Measurements from ENCODE around the gene FKBP14. TPM values are rescaled to one million over a fixed set of nuclear protein-coding genes. Genes with fewer than 3 reads are reported as not detected.
A peak's percentile ranks its signal among the peaks of the same experiment; 100 is the strongest.

FKBP14 gene
- polyA plus RNA-seq, 1 of the 3 experiments (the other 2 are of a cell fraction), result 15.7 TPM

- TF ChIP-seq MAX (IDR thresholded peaks at IDR 0.05; ENCODE audit: low read depth) (peak; percentile 88), RFX5 (IDR thresholded peaks at IDR 0.05; ENCODE audit: low read length) (no peak)
Measured at GRCh38 chr7:29987811-29988317, 38.6 kb downstream of the FKBP14 start (continued).

- Histone ChIP-seq H3K36me3 (replicated peaks in 1 of 2; ENCODE audit: control insufficient read depth in 1 of 2, insufficient read depth in 2 of 2, low read length in 1 of 2) (peaks cover 0 to 3% of the 10 kb centered on the region in 2 experiments), H2AFZ (ENCODE audit: low read depth) (peak overlapping the region; percentile 79), H3K9ac (peak overlapping the region; percentile 33; the same call in 1 of the 2 replicates), H3K79me2 (ENCODE audit: insufficient read depth) (peaks cover 80% of the 10 kb centered on the region), H3K27me3 (ENCODE audit: insufficient read depth) (no peaks in the 10 kb centered on the region), H3K27ac (ENCODE audit: low read depth in 2 of 2, low read length in 1 of 2) (peak overlapping the region; percentile 88 to 90; a peak in 3 of 4 replicates), H3F3A (replicated peaks; ENCODE audit: insufficient read depth) (peaks cover 29% of the 10 kb centered on the region), H3K9me3 (no peaks in the 10 kb centered on the region), H3K9me2 (no peaks in the 10 kb centered on the region), H3K4me2 (peak overlapping the region; percentile 91), H3K4me3 (ENCODE audit: low read depth in 2 of 2, low read length in 1 of 2) (no peak overlapping the region), H3K4me1 (ENCODE audit: control insufficient read depth in 1 of 2, insufficient read depth in 2 of 2, low read depth in 1 of 2, low read length in 1 of 2) (peaks cover 6 to 10% of the 10 kb centered on the region in 2 experiments; a peak in 2 of 4 replicates), H4K20me1 (ENCODE audit: insufficient read depth) (no peaks in the 10 kb centered on the region)
- TF ChIP-seq EP300 (IDR thresholded peaks at IDR 0.05; ENCODE audit: borderline replicate concordance in 1 of 2, low read depth in 1 of 2, low read length in 1 of 2) (no peak), REST (IDR thresholded peaks at IDR 0.05; ENCODE audit: low read depth, low read length) (no peak), EZH2phosphoT487 (IDR thresholded peaks at IDR 0.05; ENCODE audit: borderline replicate concordance, low read depth) (no peak), CTCF (IDR thresholded peaks at IDR 0.05) (no peak), FOSL2 (IDR thresholded peaks at IDR 0.05; ENCODE audit: borderline replicate concordance, low read depth) (peak; percentile 17; the same call in 1 of the 2 replicates), SMC3 (IDR thresholded peaks at IDR 0.05; ENCODE audit: low read depth, low read length) (no peak), ELF1 (IDR thresholded peaks at IDR 0.05) (no peak), CHD2 (IDR thresholded peaks at IDR 0.05; ENCODE audit: low read length, partially characterized antibody) (no peak), NRF1 (IDR thresholded peaks at IDR 0.05; ENCODE audit: low read depth, low read length) (no peak)
- WGBS (ENCODE audit: low lambda C conversion rate), result 54% methylated on average over 2 of the region's 2 CpGs
- CTCF ChIA-PET, result interaction anchor here (1.0 to 5.9 kb wide), 4 partner anchors 23 to 75 kb away, joined by 3 to 21 read pairs (median 3); no protein-coding TSS in a partner anchor
- POLR2A ChIA-PET, result no interaction called here
- DNase-seq, result no peak
Measured at GRCh38 chr7:29987083-29987482, 39.4 kb downstream of the FKBP14 start.

Data from SK-N-SH (cell line).